HG03354 (cell line): ENCODE results near the gene TRAPPC5.
"Not testable (repeated sequence)": the region's sequence is repeated elsewhere in the genome, so short reads cannot be mapped to it uniquely, and the experiment has no call there.

ENCODE experiments used
- ATAC-seq: cut with Tn5 transposase; IDR thresholded peaks from one replicate; pipeline ENCODE4 v1.9.1; 2021; ENCODE audit warnings: mild to moderate bottlenecking; ENCODE audit not compliant: unreplicated experiment, poor library complexity, severe bottlenecking

TRAPPC5 gene

GRCh38 chr19:7680606-7681339, at the start of gene TRAPPC5:
TSS of gene TRAPPC5 (plus strand) at chr19:7680833. CDS start at chr19:7682254, 1,421 bp downstream.
- peak; percentile 63 for ATAC-seq

- ATAC-seq, result no peak
These were observed 49.1 kb upstream of the TRAPPC5 start for GRCh38 chr19:7631577-7631976.

- ATAC-seq, result no peak
These were observed 48.1 kb upstream of the TRAPPC5 start for GRCh38 chr19:7632340-7633203.

- ATAC-seq, result no peak
These were observed 46.9 kb upstream of the TRAPPC5 start, which contains the start of gene PCP2 for GRCh38 chr19:7633698-7634097. TSS of gene PCP2 (minus strand) at chr19:7633719. CDS start at chr19:7633457, 262 bp downstream.

GRCh38 chr19:7635670-7636069, 45.0 kb upstream of the TRAPPC5 start:
- ATAC-seq, result no peak

GRCh38 chr19:7636317-7636690, 44.3 kb upstream of the TRAPPC5 start:
- no peak for ATAC-seq

GRCh38 chr19:7636691-7637373, 43.8 kb upstream of the TRAPPC5 start, which contains the start of gene STXBP2:
TSS of gene STXBP2 (plus strand) at chr19:7637110. CDS start at chr19:7637150, 40 bp downstream.
- peak; percentile 74 for ATAC-seq

GRCh38 chr19:7637374-7638256, 43.0 kb upstream of the TRAPPC5 start:
- ATAC-seq, result peak; percentile 26

- ATAC-seq, result no peak
These were observed 41.7 kb upstream of the TRAPPC5 start for GRCh38 chr19:7638802-7639465.

- no peak for ATAC-seq
These were observed 40.7 kb upstream of the TRAPPC5 start for GRCh38 chr19:7639863-7640348.

GRCh38 chr19:7640803-7641202, 39.8 kb upstream of the TRAPPC5 start:
- ATAC-seq, result no peak

GRCh38 chr19:7641290-7642276, 39.0 kb upstream of the TRAPPC5 start:
- no peak for ATAC-seq

GRCh38 chr19:7642295-7643030, 38.2 kb upstream of the TRAPPC5 start:
- no peak for ATAC-seq

- no peak for ATAC-seq
These were observed 37.6 kb upstream of the TRAPPC5 start for GRCh38 chr19:7643031-7643415.

GRCh38 chr19:7643629-7644549, 36.7 kb upstream of the TRAPPC5 start:
- not testable (repeated sequence) for ATAC-seq

GRCh38 chr19:7644550-7644877, 36.1 kb upstream of the TRAPPC5 start:
- no peak for ATAC-seq
